Neural crest cell (in vitro differentiated cells): ENCODE data around the gene DNAH2. TPM values are rescaled to one million over a fixed set of nuclear protein-coding genes. Genes with fewer than 3 reads are reported as not detected.

Source experiments
- DNase-seq: peaks from one replicate; pipeline ENCODE4 v3.0.0; 2021; ENCODE audit warnings: low read depth, mixed read lengths, low spot score
- H3K27ac Mint-ChIP-seq: one replicate; pipeline ENCODE4 v1.8.0; 2021; ENCODE audit warnings: mild to moderate bottlenecking, mixed read lengths; ENCODE audit not compliant: unreplicated experiment
- H3K27me3 Mint-ChIP-seq: 2 replicates; pipeline ENCODE4 v1.8.0; 2021; ENCODE audit warnings: low read depth, mild to moderate bottlenecking, mixed read lengths
- H3K36me3 Mint-ChIP-seq: 2 replicates; pipeline ENCODE4 v1.8.0; 2021; ENCODE audit warnings: low read depth, mild to moderate bottlenecking, mixed read lengths
- H3K4me1 Mint-ChIP-seq: 2 replicates; pipeline ENCODE4 v1.8.0; 2021; ENCODE audit warnings: mixed read lengths
- H3K4me3 Mint-ChIP-seq: one replicate; pipeline ENCODE4 v1.8.0; 2021; ENCODE audit warnings: mild to moderate bottlenecking, mixed read lengths
- H3K9me3 Mint-ChIP-seq: 2 replicates; pipeline ENCODE4 v1.8.0; 2021; ENCODE audit warnings: mixed read lengths
- CTCF ChIP-seq: fragments of 200-600 bp; sonication (generic); conservative IDR thresholded peaks from 2 replicates; pipeline ENCODE4 v1.5.0; 2021; ENCODE audit warnings: antibody characterized with exemption, mild to moderate bottlenecking
- total RNA-seq: library from RNA; stranded (reverse); gene quantifications from 2 replicates; pipeline ENCODE4 v1.2.1, GENCODE V29; 2021

Gene DNAH2
- total RNA-seq, 1 donor from 2014 or later: 0.16 TPM

DNA sequence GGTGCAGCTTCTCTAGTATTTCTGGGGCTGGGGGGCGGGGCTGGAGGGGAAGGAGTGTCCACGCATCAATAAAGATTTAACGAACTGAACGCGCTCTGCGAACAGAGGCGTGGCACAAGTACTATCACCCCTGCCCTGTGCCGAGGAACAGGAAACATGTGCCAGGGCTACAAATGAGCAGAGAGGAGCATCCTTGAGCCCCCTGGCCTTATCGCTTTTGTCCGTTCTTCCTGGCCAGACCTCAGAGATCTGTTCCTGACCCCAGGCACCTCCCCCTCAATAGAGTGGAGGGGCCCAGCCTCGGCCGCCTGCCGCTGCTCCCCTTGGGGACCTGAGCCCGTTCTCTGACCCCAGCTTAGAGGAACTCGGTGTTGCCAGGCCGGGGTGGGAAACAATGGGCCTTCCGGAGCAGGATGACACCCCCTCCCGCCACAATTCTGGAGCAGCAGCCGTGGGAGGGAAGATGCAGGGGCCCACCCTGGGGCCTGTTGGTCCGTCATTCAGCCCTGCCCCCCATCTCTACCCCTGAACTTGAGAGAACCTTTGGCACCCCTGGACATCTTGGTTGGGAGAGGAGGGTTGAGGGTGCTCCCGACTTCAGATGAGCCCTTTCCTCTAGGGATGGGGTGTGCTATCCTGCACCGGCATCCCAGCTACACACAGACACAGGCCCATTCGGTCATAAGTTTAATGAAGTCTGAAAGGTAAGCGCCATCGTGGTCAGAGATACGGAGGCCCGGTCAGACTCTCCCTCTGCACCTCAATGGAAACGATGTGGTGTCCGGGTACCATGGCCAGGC lies 138.7 kb downstream of the DNAH2 start:
- no peak for TF ChIP-seq CTCF
- H3K27ac Mint-ChIP-seq: no peak overlapping the region
- peaks cover 10% of the 10 kb centered on the region for H3K4me1 Mint-ChIP-seq
- H3K27me3 Mint-ChIP-seq: peaks cover 10% of the 10 kb centered on the region
- H3K4me3 Mint-ChIP-seq: no peak overlapping the region
- H3K9me3 Mint-ChIP-seq: no peaks in the 10 kb centered on the region
- peak; percentile 25 for DNase-seq
- H3K36me3 Mint-ChIP-seq: peaks cover 7% of the 10 kb centered on the region

DNA sequence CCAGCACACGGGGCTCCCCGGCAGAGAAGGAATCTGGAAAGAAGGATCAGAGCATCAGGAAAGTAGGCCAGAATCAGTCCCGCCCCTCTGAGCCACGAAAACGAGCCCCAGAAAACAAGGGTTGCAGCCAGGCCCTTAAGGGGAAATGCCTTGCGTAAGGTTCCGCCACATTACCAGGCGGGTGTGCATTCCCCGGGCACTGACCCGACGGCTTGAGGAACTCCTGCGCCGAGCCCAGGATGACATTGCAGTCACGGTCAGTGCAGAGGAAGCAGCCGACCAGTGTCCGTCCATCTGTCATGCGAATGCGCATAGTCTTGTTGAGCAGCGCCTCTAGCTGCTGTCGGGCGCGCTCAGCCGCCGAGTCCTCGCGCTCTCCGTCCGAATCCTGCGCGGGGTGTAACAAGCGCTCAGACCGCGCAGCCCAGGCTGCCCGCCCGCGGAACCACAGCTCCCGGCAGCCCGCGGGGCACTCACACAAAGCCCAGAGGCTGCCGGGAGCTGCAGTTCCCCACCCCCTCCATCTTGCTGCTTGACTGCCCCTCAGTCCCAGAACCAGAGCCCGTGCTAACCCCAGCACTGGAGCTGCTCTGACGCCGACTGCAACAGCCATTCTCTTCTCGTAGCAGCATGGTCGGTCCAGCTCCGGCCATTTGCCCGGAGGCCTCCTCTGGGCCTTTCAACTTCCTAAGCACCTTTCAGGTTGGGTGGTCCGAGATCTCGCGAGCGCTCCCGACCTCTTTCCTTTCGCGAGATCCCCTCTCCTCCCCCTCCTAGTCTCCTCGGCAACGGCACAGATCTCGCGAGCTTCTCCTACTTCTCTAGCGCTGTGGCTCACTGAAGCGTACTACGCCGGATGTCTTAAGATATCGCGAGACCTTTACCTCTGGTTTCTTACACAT lies 139.5 kb downstream of the DNAH2 start, which contains the start of gene NAA38:
NAA38 (minus strand) TSS at position 749 of the 902 bp plus-strand sequence; CDS start at position 653, 96 bp downstream.
- H3K4me3 Mint-ChIP-seq: no peak within 1 kb of the TSS
- peaks cover 4% of the 10 kb centered on the region for H3K4me1 Mint-ChIP-seq

DNA sequence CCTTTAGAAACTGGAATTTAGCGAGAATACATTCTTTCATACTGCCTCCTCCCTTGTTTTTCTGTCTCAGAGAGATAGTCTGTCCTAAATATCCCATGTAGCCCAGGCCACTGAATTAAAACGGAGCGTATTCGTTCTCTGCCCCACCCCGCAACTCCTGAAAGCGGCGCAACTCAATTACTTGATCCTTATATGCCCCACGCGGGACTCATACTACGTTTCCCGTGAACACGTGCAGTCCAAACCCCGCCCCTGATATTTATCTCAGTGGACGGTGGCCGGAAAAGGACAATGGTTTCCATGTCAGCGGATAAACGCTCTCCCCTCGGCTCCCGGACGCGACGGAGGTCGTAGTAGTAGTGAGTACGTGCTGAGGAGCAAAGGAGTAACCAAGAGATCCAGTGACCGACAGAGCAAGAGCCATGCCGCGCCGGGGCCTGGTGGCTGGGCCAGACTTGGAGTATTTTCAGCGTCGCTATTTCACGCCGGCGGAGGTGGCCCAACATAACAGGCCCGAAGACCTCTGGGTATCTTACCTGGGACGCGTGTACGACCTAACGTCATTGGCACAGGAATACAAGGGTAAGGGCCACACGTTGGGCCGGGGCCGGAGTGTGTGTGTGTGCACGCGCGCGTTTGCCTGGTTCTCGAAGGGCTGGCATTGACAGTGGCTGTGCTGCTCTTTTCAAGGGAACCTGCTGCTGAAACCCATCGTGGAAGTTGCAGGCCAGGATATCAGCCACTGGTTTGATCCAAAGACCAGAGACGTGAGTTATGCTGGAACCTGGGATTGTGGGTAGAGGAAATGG lies 140.4 kb downstream of the DNAH2 start, which contains the start of gene CYB5D1:
CYB5D1 (plus strand) TSS at position 291 of the 809 bp plus-strand sequence; CDS start at position 423, 132 bp downstream.
- peaks cover 9% of the 10 kb centered on the region for H3K4me1 Mint-ChIP-seq
- no peak within 1 kb of the TSS for H3K27ac Mint-ChIP-seq
- H3K4me3 Mint-ChIP-seq: no peak within 1 kb of the TSS
- no peak for TF ChIP-seq CTCF
- peaks cover 6% of the 10 kb centered on the region for H3K27me3 Mint-ChIP-seq
- no peaks in the 10 kb centered on the region for H3K9me3 Mint-ChIP-seq
- no peaks in the 10 kb centered on the region for H3K36me3 Mint-ChIP-seq
- peak; percentile 80 for DNase-seq

More for the DNA sequence above, 139.5 kb downstream of the DNAH2 start, which contains the start of gene NAA38:
- DNase-seq: peak; percentile 92
- Mint-ChIP-seq H3K36me3 (peaks cover 3% of the 10 kb centered on the region), H3K27me3 (peaks cover 6% of the 10 kb centered on the region), H3K27ac (no peak within 1 kb of the TSS), H3K9me3 (no peaks in the 10 kb centered on the region)
- peak; percentile 52 for TF ChIP-seq CTCF

- no peak for DNase-seq
- Mint-ChIP-seq H3K36me3 (no peaks in the 10 kb centered on the region), H3K4me1 (peaks cover 9% of the 10 kb centered on the region), H3K27me3 (peaks cover 6% of the 10 kb centered on the region), H3K27ac (no peak overlapping the region), H3K9me3 (no peaks in the 10 kb centered on the region), H3K4me3 (no peak overlapping the region)
- TF ChIP-seq CTCF: peak; percentile 57
These were observed 140.9 kb downstream of the DNAH2 start for GRCh38 chr17:7858522-7858810.

- no peak for TF ChIP-seq CTCF
- Mint-ChIP-seq H3K36me3 (no peaks in the 10 kb centered on the region), H3K4me3 (no peak overlapping the region), H3K27ac (no peak overlapping the region), H3K9me3 (no peaks in the 10 kb centered on the region), H3K4me1 (peaks cover 4% of the 10 kb centered on the region), H3K27me3 (peaks cover 6% of the 10 kb centered on the region)
- DNase-seq: no peak
These were observed 141.5 kb downstream of the DNAH2 start for GRCh38 chr17:7859028-7859427.
